ENCODE measurements around the gene FAM25A. TPM values are rescaled to one million over a fixed set of nuclear protein-coding genes. Genes with fewer than 3 reads are reported as not detected.
"Not testable (repeated sequence)": the region's sequence is repeated elsewhere in the genome, so short reads cannot be mapped to it uniquely, and the experiment has no call there.

Gene FAM25A
- total RNA-seq, 1 experiment from 2014 or later, result 2.7 TPM

GRCh38 chr10:87025285-87025958, 5.3 kb downstream of the FAM25A start:
- CTCF ChIA-PET; H3K79me2 ChIP-seq (ENCODE audit: insufficient read depth, low read length); H3K9me3 ChIP-seq (ENCODE audit: control insufficient read depth in 1 of 2, insufficient read depth in 1 of 2, low read depth in 1 of 2, low read length in 2 of 2); H3K9me2 ChIP-seq (ENCODE audit: insufficient read depth); H3K27me3 ChIP-seq (ENCODE audit: insufficient read depth, low read length); BruUV-seq (replicated peaks); H4K20me1 ChIP-seq (ENCODE audit: insufficient read depth); H3K36me3 ChIP-seq (ENCODE audit: control insufficient read depth in 1 of 2, insufficient read depth in 2 of 2, low read length in 2 of 2); intact Hi-C loops (cut with micrococcal nuclease); RAD21 ChIA-PET (ENCODE audit: low non-redundant PET in 1 of 2, low total read pairs in 2 of 2, uncharacterized antibody in 2 of 2, unreplicated experiment in 2 of 2); H2AFZ ChIP-seq (ENCODE audit: low read depth, low read length, poor library complexity, severe bottlenecking): not testable (repeated sequence)
- peak overlapping the region; percentile 50 for H3K9ac ChIP-seq (ENCODE audit: low read length)
- H3K27ac ChIP-seq (ENCODE audit: low read depth, low read length), result peak overlapping the region; percentile 56
- peak overlapping the region in 1 of 2 experiments; percentile 40; a peak in 2 of 4 replicates for H3K4me3 ChIP-seq (replicated peaks in 1 of 2; ENCODE audit: low read depth in 1 of 2, low read length in 2 of 2)
- peaks cover 11 to 31% of the 10 kb centered on the region in 2 experiments for H3K4me1 ChIP-seq (ENCODE audit: control insufficient read depth in 1 of 2, insufficient read depth in 2 of 2, low read length in 2 of 2)
- POLR2A ChIA-PET, result interaction anchor here (0.6 kb wide), 1 partner anchor 59 kb away, joined by 3 read pairs; no protein-coding TSS in a partner anchor
- TF ChIP-seq FOSL1 (IDR thresholded peaks at IDR 0.05; ENCODE audit: low read depth), result peak; percentile 86
- TF ChIP-seq SP1 (IDR thresholded peaks at IDR 0.05; ENCODE audit: low read depth), result peak; percentile 68
- peak; percentile 81 for TF ChIP-seq JUND (IDR thresholded peaks at IDR 0.05)
- TF ChIP-seq CBX3 (IDR thresholded peaks at IDR 0.05; ENCODE audit: low read depth), result peak; percentile 75; the same call in 1 of the 2 replicates
- DNase-seq (ENCODE audit: low read depth, low spot score) (peak; percentile 67), ATAC-seq (peak; percentile 82)
- peak overlapping the region; percentile 71 for H3K4me2 ChIP-seq (ENCODE audit: low read length)

GRCh38 chr10:87026747-87027508, 6.8 kb downstream of the FAM25A start:
- H3K36me3 ChIP-seq (ENCODE audit: control insufficient read depth in 1 of 2, insufficient read depth in 2 of 2, low read length in 2 of 2); H3K9me2 ChIP-seq (ENCODE audit: insufficient read depth); H3K4me2 ChIP-seq (ENCODE audit: low read length); BruUV-seq (replicated peaks); H2AFZ ChIP-seq (ENCODE audit: low read depth, low read length, poor library complexity, severe bottlenecking); H3K27ac ChIP-seq (ENCODE audit: low read depth, low read length); H3K79me2 ChIP-seq (ENCODE audit: insufficient read depth, low read length); DNase-seq (ENCODE audit: low read depth, low spot score); ATAC-seq; CTCF ChIA-PET; H3K9ac ChIP-seq (ENCODE audit: low read length); H3K9me3 ChIP-seq (ENCODE audit: control insufficient read depth in 1 of 2, insufficient read depth in 1 of 2, low read depth in 1 of 2, low read length in 2 of 2); H4K20me1 ChIP-seq (ENCODE audit: insufficient read depth); POLR2A ChIA-PET; H3K4me3 ChIP-seq (replicated peaks in 1 of 2; ENCODE audit: low read depth in 1 of 2, low read length in 2 of 2); H3K27me3 ChIP-seq (ENCODE audit: insufficient read depth, low read length); intact Hi-C loops (cut with micrococcal nuclease): not testable (repeated sequence)
- RAD21 ChIA-PET (ENCODE audit: low non-redundant PET in 1 of 2, low total read pairs in 2 of 2, uncharacterized antibody in 2 of 2, unreplicated experiment in 2 of 2), result interaction anchor here in 1 of 2 experiments (0.7 kb wide), 1 partner anchor 77 kb away, joined by 3 read pairs; no protein-coding TSS in a partner anchor
- H3K4me1 ChIP-seq (ENCODE audit: control insufficient read depth in 1 of 2, insufficient read depth in 2 of 2, low read length in 2 of 2), result peaks cover 10 to 30% of the 10 kb centered on the region in 2 experiments

- intact Hi-C loops (cut with micrococcal nuclease); H3K9me2 ChIP-seq (ENCODE audit: insufficient read depth); RAD21 ChIA-PET (ENCODE audit: low non-redundant PET in 1 of 2, low total read pairs in 2 of 2, uncharacterized antibody in 2 of 2, unreplicated experiment in 2 of 2); BruUV-seq (replicated peaks); H3K36me3 ChIP-seq (ENCODE audit: control insufficient read depth in 1 of 2, insufficient read depth in 2 of 2, low read length in 2 of 2); H4K20me1 ChIP-seq (ENCODE audit: insufficient read depth); H3K79me2 ChIP-seq (ENCODE audit: insufficient read depth, low read length); H3K27ac ChIP-seq (ENCODE audit: low read depth, low read length); DNase-seq (ENCODE audit: low read depth, low spot score); ATAC-seq; H3K4me3 ChIP-seq (replicated peaks in 1 of 2; ENCODE audit: low read depth in 1 of 2, low read length in 2 of 2); H3K9me3 ChIP-seq (ENCODE audit: control insufficient read depth in 1 of 2, insufficient read depth in 1 of 2, low read depth in 1 of 2, low read length in 2 of 2); H3K27me3 ChIP-seq (ENCODE audit: insufficient read depth, low read length); CTCF ChIA-PET; H3K4me2 ChIP-seq (ENCODE audit: low read length); H2AFZ ChIP-seq (ENCODE audit: low read depth, low read length, poor library complexity, severe bottlenecking); H3K9ac ChIP-seq (ENCODE audit: low read length); POLR2A ChIA-PET: not testable (repeated sequence)
- peaks cover 2 to 11% of the 10 kb centered on the region in 2 experiments; a peak in 3 of 4 replicates for H3K4me1 ChIP-seq (ENCODE audit: control insufficient read depth in 1 of 2, insufficient read depth in 2 of 2, low read length in 2 of 2)
Observed at GRCh38 chr10:87030419-87030818, 10.3 kb downstream of the FAM25A start.

Data from HCT116 (cell line).